Panc1 (cell line): ENCODE measurements around the gene INHBB. TPM values are rescaled to one million over a fixed set of nuclear protein-coding genes. Genes with fewer than 3 reads are reported as not detected.

ENCODE experiments used
- ATAC-seq: fragments of 200-7000 bp; cut with Tn5 transposase; 2 replicates; pipeline ENCODE4 v1.9.1; 2020; ENCODE audit warnings: mild to moderate bottlenecking, moderate library complexity
- BruUV-seq: library from RNA; stranded (reverse); fragments of 400-500 nt; replicated peaks from 2 replicates; lab custom pipeline; 2021; lab: Mats Ljungman, UMichigan
- CTCF ChIA-PET: fragments of 300-600 bp; sonication (Branson Sonifier 250); formaldehyde crosslinking; loops from one replicate; lab custom pipeline; 2022; ENCODE audit warnings: antibody characterized with exemption; lab: Charles Lee
- POLR2A ChIA-PET: fragments of 300-600 bp; sonication (Branson Sonifier 250); formaldehyde crosslinking; loops from one replicate; lab custom pipeline; 2022; ENCODE audit warnings: antibody characterized with exemption; lab: Charles Lee
- DNase-seq: peaks from one replicate; pipeline ENCODE4 v3.0.0-alpha.2; 2010; ENCODE audit warnings: low read depth, low spot score
- H3K27ac ChIP-seq: 2 replicates; pipeline ENCODE4 v1.5.1; 2011; ENCODE audit warnings: mild to moderate bottlenecking, low read length, inconsistent platforms
- H3K27me3 ChIP-seq: fragments of 200-500 bp; sonication (Bioruptor generic); 2 replicates; pipeline ENCODE4 v1.6.0; 2014; ENCODE audit warnings: low read length, inconsistent platforms; ENCODE audit not compliant: control insufficient read depth, insufficient read depth
- H3K36me3 ChIP-seq: fragments of 200-500 bp; sonication (Bioruptor generic); 2 replicates; pipeline ENCODE4 v1.5.1; 2014; ENCODE audit warnings: inconsistent platforms, mild to moderate bottlenecking, low read length, moderate library complexity; ENCODE audit not compliant: control insufficient read depth, insufficient read depth
- H3K4me1 ChIP-seq: 2 replicates; pipeline ENCODE4 v1.5.1; 2011; ENCODE audit warnings: inconsistent platforms, mild to moderate bottlenecking, low read length, moderate library complexity; ENCODE audit not compliant: control insufficient read depth, insufficient read depth
- H3K4me3 ChIP-seq, 2 experiments: 2 replicates each; pipeline ENCODE4 v1.5.1; 2011 to 2012; ENCODE audit warnings: low read depth in 2 of 2, low read length in 2 of 2, mild to moderate bottlenecking in 2 of 2, inconsistent platforms in 1 of 2, moderate library complexity in 1 of 2
- H3K9me3 ChIP-seq: fragments of 200-500 bp; sonication (Bioruptor generic); 2 replicates; pipeline ENCODE4 v1.5.1; 2014; ENCODE audit warnings: low read depth, mild to moderate bottlenecking, inconsistent platforms, low read length, moderate library complexity; ENCODE audit not compliant: control insufficient read depth, insufficient read depth
- POLR2AphosphoS5 ChIP-seq: IDR thresholded peaks from 2 replicates; pipeline ENCODE4 v1.6.1; 2012; ENCODE audit warnings: mild to moderate bottlenecking, low read depth, low read length, moderate library complexity
- SIN3A ChIP-seq: IDR thresholded peaks from 2 replicates; pipeline ENCODE4 v1.6.1; 2012; ENCODE audit warnings: low read depth, mild to moderate bottlenecking, low read length, moderate library complexity, borderline replicate concordance; ENCODE audit not compliant: insufficient read depth
- TCF7L2 ChIP-seq: IDR thresholded peaks from 2 replicates; pipeline ENCODE4 v1.6.1; 2011; ENCODE audit warnings: mild to moderate bottlenecking, low read depth, low read length, inconsistent platforms
- in situ Hi-C: cut with HindIII; loops from 2 replicates; pipeline ENCODE4 v1.10.0; 2016; ENCODE audit warnings: low sequenced_read_pairs, low pct_unique_long_range_greater_than_20kb
- intact Hi-C: fragments of 100-400 bp; cut with micrococcal nuclease; formaldehyde crosslinking; loops from one replicate; pipeline ENCODE4 v1.10.0; 2022; ENCODE audit not compliant: unreplicated experiment
- total RNA-seq: library from RNA; stranded (reverse); gene quantifications from one replicate; pipeline ENCODE4 v1.2.1, GENCODE V29; 2021; ENCODE audit not compliant: unreplicated experiment
- TF ChIP-seq, protein P1 (sequence below): fragments of 450-650 bp; IDR thresholded peaks from 2 replicates; pipeline ENCODE4 v1.5.1; 2017; ENCODE audit warnings: mild to moderate bottlenecking
- TF ChIP-seq, protein P2 (sequence below), 2 experiments: IDR thresholded peaks; 2 replicates each; pipeline ENCODE4 v1.6.1; 2011 to 2012; ENCODE audit warnings: low read depth in 2 of 2, control low read depth in 1 of 2, low read length in 1 of 2, mild to moderate bottlenecking in 1 of 2, moderate library complexity in 1 of 2; ENCODE audit not compliant: insufficient read depth in 1 of 2

Gene INHBB
- total RNA-seq, 1 experiment from 2014 or later = 38.2 TPM

GRCh38 chr2:120315367-120316033, 30.4 kb upstream of the INHBB start:
- no peak overlapping the region for H3K27ac ChIP-seq
- intact Hi-C loops = loop anchor here (10.0 kb wide), 2 partner anchors 211 to 359 kb away; no protein-coding TSS in a partner anchor
- H3K27me3 ChIP-seq = no peaks in the 10 kb centered on the region
- BruUV-seq = no TSS peak
- ATAC-seq (no peak), DNase-seq (no peak)
- no peaks in the 10 kb centered on the region for H3K4me1 ChIP-seq
- no peaks in the 10 kb centered on the region for H3K9me3 ChIP-seq
- CTCF ChIA-PET = interaction anchor here (0.6 kb wide), 1 partner anchor 155 kb away, joined by 4 read pairs; no protein-coding TSS in a partner anchor
- no peak overlapping the region for H3K4me3 ChIP-seq
- in situ Hi-C loops = no loop called here
- TF ChIP-seq TCF7L2 (no peak), POLR2AphosphoS5 (no peak), SIN3A (no peak)
- TF ChIP-seq, protein P1, sequence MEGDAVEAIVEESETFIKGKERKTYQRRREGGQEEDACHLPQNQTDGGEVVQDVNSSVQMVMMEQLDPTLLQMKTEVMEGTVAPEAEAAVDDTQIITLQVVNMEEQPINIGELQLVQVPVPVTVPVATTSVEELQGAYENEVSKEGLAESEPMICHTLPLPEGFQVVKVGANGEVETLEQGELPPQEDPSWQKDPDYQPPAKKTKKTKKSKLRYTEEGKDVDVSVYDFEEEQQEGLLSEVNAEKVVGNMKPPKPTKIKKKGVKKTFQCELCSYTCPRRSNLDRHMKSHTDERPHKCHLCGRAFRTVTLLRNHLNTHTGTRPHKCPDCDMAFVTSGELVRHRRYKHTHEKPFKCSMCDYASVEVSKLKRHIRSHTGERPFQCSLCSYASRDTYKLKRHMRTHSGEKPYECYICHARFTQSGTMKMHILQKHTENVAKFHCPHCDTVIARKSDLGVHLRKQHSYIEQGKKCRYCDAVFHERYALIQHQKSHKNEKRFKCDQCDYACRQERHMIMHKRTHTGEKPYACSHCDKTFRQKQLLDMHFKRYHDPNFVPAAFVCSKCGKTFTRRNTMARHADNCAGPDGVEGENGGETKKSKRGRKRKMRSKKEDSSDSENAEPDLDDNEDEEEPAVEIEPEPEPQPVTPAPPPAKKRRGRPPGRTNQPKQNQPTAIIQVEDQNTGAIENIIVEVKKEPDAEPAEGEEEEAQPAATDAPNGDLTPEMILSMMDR = no peak
- TF ChIP-seq, protein P2, sequence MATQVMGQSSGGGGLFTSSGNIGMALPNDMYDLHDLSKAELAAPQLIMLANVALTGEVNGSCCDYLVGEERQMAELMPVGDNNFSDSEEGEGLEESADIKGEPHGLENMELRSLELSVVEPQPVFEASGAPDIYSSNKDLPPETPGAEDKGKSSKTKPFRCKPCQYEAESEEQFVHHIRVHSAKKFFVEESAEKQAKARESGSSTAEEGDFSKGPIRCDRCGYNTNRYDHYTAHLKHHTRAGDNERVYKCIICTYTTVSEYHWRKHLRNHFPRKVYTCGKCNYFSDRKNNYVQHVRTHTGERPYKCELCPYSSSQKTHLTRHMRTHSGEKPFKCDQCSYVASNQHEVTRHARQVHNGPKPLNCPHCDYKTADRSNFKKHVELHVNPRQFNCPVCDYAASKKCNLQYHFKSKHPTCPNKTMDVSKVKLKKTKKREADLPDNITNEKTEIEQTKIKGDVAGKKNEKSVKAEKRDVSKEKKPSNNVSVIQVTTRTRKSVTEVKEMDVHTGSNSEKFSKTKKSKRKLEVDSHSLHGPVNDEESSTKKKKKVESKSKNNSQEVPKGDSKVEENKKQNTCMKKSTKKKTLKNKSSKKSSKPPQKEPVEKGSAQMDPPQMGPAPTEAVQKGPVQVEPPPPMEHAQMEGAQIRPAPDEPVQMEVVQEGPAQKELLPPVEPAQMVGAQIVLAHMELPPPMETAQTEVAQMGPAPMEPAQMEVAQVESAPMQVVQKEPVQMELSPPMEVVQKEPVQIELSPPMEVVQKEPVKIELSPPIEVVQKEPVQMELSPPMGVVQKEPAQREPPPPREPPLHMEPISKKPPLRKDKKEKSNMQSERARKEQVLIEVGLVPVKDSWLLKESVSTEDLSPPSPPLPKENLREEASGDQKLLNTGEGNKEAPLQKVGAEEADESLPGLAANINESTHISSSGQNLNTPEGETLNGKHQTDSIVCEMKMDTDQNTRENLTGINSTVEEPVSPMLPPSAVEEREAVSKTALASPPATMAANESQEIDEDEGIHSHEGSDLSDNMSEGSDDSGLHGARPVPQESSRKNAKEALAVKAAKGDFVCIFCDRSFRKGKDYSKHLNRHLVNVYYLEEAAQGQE (IDR thresholded peaks at IDR 0.05; ENCODE audit: insufficient read depth in 1 of 2, low read depth in 2 of 2, low read length in 1 of 2) = no peak
- POLR2A ChIA-PET = no interaction called here
- H3K36me3 ChIP-seq = no peaks in the 10 kb centered on the region

DNA sequence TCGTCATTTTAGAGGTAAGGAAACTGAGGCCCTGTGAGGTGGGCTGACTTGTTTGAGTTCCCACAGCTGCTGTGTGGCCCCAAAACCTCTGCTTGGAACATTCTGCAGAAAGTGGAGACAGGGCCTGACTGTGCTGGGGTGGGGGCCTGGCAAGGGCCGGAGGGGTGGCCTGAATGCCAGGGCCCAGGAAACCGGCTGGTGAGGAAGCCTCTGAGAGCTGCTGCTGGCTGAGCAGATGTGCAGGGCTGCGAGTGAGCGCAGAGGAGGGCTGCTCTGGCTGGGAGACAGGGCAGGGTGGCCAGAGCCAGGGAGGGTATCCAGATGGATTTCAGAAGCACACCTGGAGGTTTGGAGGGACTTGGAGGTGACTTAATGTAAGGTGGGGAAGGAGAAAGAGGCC, 29.9 kb upstream of the INHBB start:
- no peak for ATAC-seq
- no peaks in the 10 kb centered on the region for H3K27me3 ChIP-seq
- TF ChIP-seq SIN3A (no peak), POLR2AphosphoS5 (no peak), TCF7L2 (no peak)
- TF ChIP-seq, protein P2 (IDR thresholded peaks at IDR 0.05; ENCODE audit: insufficient read depth in 1 of 2, low read depth in 2 of 2, low read length in 1 of 2) = no peak
- TF ChIP-seq, protein P1 = no peak
- no peaks in the 10 kb centered on the region for H3K9me3 ChIP-seq
- no TSS peak for BruUV-seq
- H3K27ac ChIP-seq = no peak overlapping the region
- intact Hi-C loops = loop anchor here (10.0 kb wide), 2 partner anchors 211 to 359 kb away; no protein-coding TSS in a partner anchor
- CTCF ChIA-PET = no interaction called here
- no peaks in the 10 kb centered on the region for H3K4me1 ChIP-seq
- no peak overlapping the region for H3K4me3 ChIP-seq
- no peak for DNase-seq
- POLR2A ChIA-PET = no interaction called here
- in situ Hi-C loops = no loop called here
- no peaks in the 10 kb centered on the region for H3K36me3 ChIP-seq
